GM18526 (cell line): ENCODE measurements around the gene NPBWR2.

Experiments
- POLR2A ChIP-seq: IDR thresholded peaks from 3 replicates; pipeline ENCODE4 v1.6.1; 2011; ENCODE audit not compliant: insufficient read length; ENCODE audit errors: extremely low read depth

NPBWR2 gene

GRCh38 chr20:64112691-64113443 lies 5.5 kb upstream of the NPBWR2 start:
- TF ChIP-seq POLR2A = no peak

- TF ChIP-seq POLR2A = no peak
Observed at GRCh38 chr20:64111841-64112641, 4.7 kb upstream of the NPBWR2 start.

GRCh38 chr20:64110411-64111068 lies 3.2 kb upstream of the NPBWR2 start:
- TF ChIP-seq POLR2A = no peak

- TF ChIP-seq POLR2A = no peak
Observed at GRCh38 chr20:64109831-64110391, 2.5 kb upstream of the NPBWR2 start.

GRCh38 chr20:64108731-64109681 lies 1.6 kb upstream of the NPBWR2 start:
- TF ChIP-seq POLR2A = no peak

- no peak for TF ChIP-seq POLR2A
Observed at GRCh38 chr20:64107736-64108457, 532 bp upstream of the NPBWR2 start.

- no peak for TF ChIP-seq POLR2A
Observed at GRCh38 chr20:64106435-64106961, 867 bp downstream of the NPBWR2 start.

GRCh38 chr20:64105846-64106434 lies 1.4 kb downstream of the NPBWR2 start:
- TF ChIP-seq POLR2A = no peak

- no peak for TF ChIP-seq POLR2A
Observed at GRCh38 chr20:64104667-64105451, 2.5 kb downstream of the NPBWR2 start.

- TF ChIP-seq POLR2A = no peak
Observed at GRCh38 chr20:64103871-64104666, 3.3 kb downstream of the NPBWR2 start.

GRCh38 chr20:64102647-64103354 lies 4.6 kb downstream of the NPBWR2 start:
- TF ChIP-seq POLR2A = no peak
